Measurements from ENCODE around the gene AFG1L.

The AFG1L gene

GRCh38 chr6:108566406-108566805 lies 271.6 kb downstream of the AFG1L start:
- Histone ChIP-seq H4K20me1 (ENCODE audit: insufficient read depth, low read length, poor library complexity, severe bottlenecking) (peaks cover 62% of the 10 kb centered on the region), H3F3A (ENCODE audit: low read depth) (peaks cover 5% of the 10 kb centered on the region; the same call in 1 of the 2 replicates), H3K4me3 (ENCODE audit: low read length, poor library complexity, severe bottlenecking) (peak overlapping the region; percentile 68)

GRCh38 chr6:108568101-108568500 lies 273.2 kb downstream of the AFG1L start:
- Histone ChIP-seq H3K27me3 (ENCODE audit: insufficient read depth, low read length, poor library complexity, severe bottlenecking) (no peaks in the 10 kb centered on the region), H2AFZ (ENCODE audit: low read length) (no peak overlapping the region), H3K9me2 (replicated peaks; ENCODE audit: low read depth, low read length) (no peaks in the 10 kb centered on the region), H3K79me2 (ENCODE audit: insufficient read depth, low read length) (peaks cover 89% of the 10 kb centered on the region), H3K9ac (ENCODE audit: low read depth, low read length, poor library complexity, severe bottlenecking) (no peak overlapping the region), H3K36me3 (ENCODE audit: insufficient read depth, low read length) (peaks cover 45% of the 10 kb centered on the region; the same call in 1 of the 2 replicates), H3K4me2 (ENCODE audit: low read depth, low read length, poor library complexity, severe bottlenecking) (peak overlapping the region; percentile 19), H3F3A (ENCODE audit: low read depth) (peaks cover 5% of the 10 kb centered on the region; the same call in 1 of the 2 replicates), H4K20me1 (ENCODE audit: insufficient read depth, low read length, poor library complexity, severe bottlenecking) (peaks cover 51% of the 10 kb centered on the region), H3K9me3 (ENCODE audit: insufficient read depth, low read depth, low read length) (no peaks in the 10 kb centered on the region), H3K4me1 (ENCODE audit: insufficient read depth, low read length, poor library complexity, severe bottlenecking) (peaks cover 41% of the 10 kb centered on the region), H3K4me3 (ENCODE audit: low read length, poor library complexity, severe bottlenecking) (no peak overlapping the region)
- TF ChIP-seq CTCF (conservative IDR thresholded peaks at IDR 0.05; ENCODE audit: low read length) = no peak
- no peak for TF ChIP-seq EZH2phosphoT487 (IDR thresholded peaks at IDR 0.05; ENCODE audit: borderline replicate concordance)

More at GRCh38 chr6:108566406-108566805, 271.6 kb downstream of the AFG1L start:
- peak overlapping the region; percentile 75 for H3K4me2 ChIP-seq (ENCODE audit: low read depth, low read length, poor library complexity, severe bottlenecking)
- TF ChIP-seq CTCF (conservative IDR thresholded peaks at IDR 0.05; ENCODE audit: low read length) = no peak
- no peak for TF ChIP-seq EZH2phosphoT487 (IDR thresholded peaks at IDR 0.05; ENCODE audit: borderline replicate concordance)
- H3K9ac ChIP-seq (ENCODE audit: low read depth, low read length, poor library complexity, severe bottlenecking) = no peak overlapping the region
- no peaks in the 10 kb centered on the region for H3K9me2 ChIP-seq (replicated peaks; ENCODE audit: low read depth, low read length)
- H2AFZ ChIP-seq (ENCODE audit: low read length) = no peak overlapping the region
- no peaks in the 10 kb centered on the region for H3K27me3 ChIP-seq (ENCODE audit: insufficient read depth, low read length, poor library complexity, severe bottlenecking)
- peaks cover 56% of the 10 kb centered on the region for H3K4me1 ChIP-seq (ENCODE audit: insufficient read depth, low read length, poor library complexity, severe bottlenecking)
- peaks cover 32% of the 10 kb centered on the region; the same call in 1 of the 2 replicates for H3K36me3 ChIP-seq (ENCODE audit: insufficient read depth, low read length)
- H3K79me2 ChIP-seq (ENCODE audit: insufficient read depth, low read length) = peaks cover 92% of the 10 kb centered on the region
- no peaks in the 10 kb centered on the region for H3K9me3 ChIP-seq (ENCODE audit: insufficient read depth, low read depth, low read length)

- Histone ChIP-seq H3K4me1 (ENCODE audit: insufficient read depth, low read length, poor library complexity, severe bottlenecking) (peaks cover 38% of the 10 kb centered on the region), H3K36me3 (ENCODE audit: insufficient read depth, low read length) (peaks cover 45% of the 10 kb centered on the region; the same call in 1 of the 2 replicates), H3K9me3 (ENCODE audit: insufficient read depth, low read depth, low read length) (no peaks in the 10 kb centered on the region), H3K9ac (ENCODE audit: low read depth, low read length, poor library complexity, severe bottlenecking) (no peak overlapping the region), H3K9me2 (replicated peaks; ENCODE audit: low read depth, low read length) (no peaks in the 10 kb centered on the region), H3K4me2 (ENCODE audit: low read depth, low read length, poor library complexity, severe bottlenecking) (peak overlapping the region; percentile 19), H2AFZ (ENCODE audit: low read length) (no peak overlapping the region), H3K79me2 (ENCODE audit: insufficient read depth, low read length) (peaks cover 88% of the 10 kb centered on the region), H3F3A (ENCODE audit: low read depth) (peaks cover 5% of the 10 kb centered on the region; the same call in 1 of the 2 replicates), H3K4me3 (ENCODE audit: low read length, poor library complexity, severe bottlenecking) (no peak overlapping the region), H3K27me3 (ENCODE audit: insufficient read depth, low read length, poor library complexity, severe bottlenecking) (no peaks in the 10 kb centered on the region), H4K20me1 (ENCODE audit: insufficient read depth, low read length, poor library complexity, severe bottlenecking) (peaks cover 44% of the 10 kb centered on the region)
- TF ChIP-seq CTCF (conservative IDR thresholded peaks at IDR 0.05; ENCODE audit: low read length) = no peak
Observed at GRCh38 chr6:108568551-108569305, 273.9 kb downstream of the AFG1L start.

Measured in Loucy (cell line).